MM.1S (cell line): Measurements from ENCODE around the gene TPRN.
A peak's percentile ranks its signal among the peaks of the same experiment; 100 is the strongest.

Source experiments
- DNase-seq: peaks from one replicate; pipeline ENCODE4 v3.0.0-alpha.2; 2015
- H2AFZ ChIP-seq: fragments of 300-600 bp; sonication (generic); 2 replicates; pipeline ENCODE4 v1.6.0; 2016; ENCODE audit warnings: antibody characterized with exemption, low read length
- H3F3A ChIP-seq: fragments of 300-600 bp; sonication (generic); 2 replicates; pipeline ENCODE4 v1.6.1; 2016; ENCODE audit warnings: mild to moderate bottlenecking, antibody characterized with exemption, low read length, moderate library complexity, mixed read lengths; ENCODE audit not compliant: insufficient read depth
- H3K27ac ChIP-seq: fragments of 300-600 bp; sonication (generic); 2 replicates; pipeline ENCODE4 v1.5.1; 2016; ENCODE audit warnings: mild to moderate bottlenecking, low read length
- H3K27me3 ChIP-seq: fragments of 300-600 bp; sonication (generic); replicated peaks from 2 replicates; pipeline ENCODE4 v1.6.0; 2016; ENCODE audit warnings: low read length; ENCODE audit not compliant: insufficient read depth
- H3K36me3 ChIP-seq: fragments of 300-600 bp; sonication (generic); replicated peaks from 2 replicates; pipeline ENCODE4 v1.6.1; 2016; ENCODE audit warnings: mild to moderate bottlenecking, low read length, mixed read lengths; ENCODE audit not compliant: insufficient read depth
- H3K4me1 ChIP-seq: fragments of 300-600 bp; sonication (generic); 2 replicates; pipeline ENCODE4 v1.6.1; 2016; ENCODE audit warnings: low read length, mixed read lengths
- H3K4me2 ChIP-seq: fragments of 300-600 bp; sonication (generic); 2 replicates; pipeline ENCODE4 v1.6.0; 2016; ENCODE audit warnings: low read depth, low read length
- H3K4me3 ChIP-seq: fragments of 300-600 bp; sonication (generic); 2 replicates; pipeline ENCODE4 v1.5.1; 2016; ENCODE audit warnings: low read length, mixed read lengths
- H3K79me2 ChIP-seq: fragments of 300-600 bp; sonication (generic); 2 replicates; pipeline ENCODE4 v1.6.1; 2016; ENCODE audit warnings: mixed run types, low read length, mixed read lengths
- H3K9ac ChIP-seq: fragments of 300-600 bp; sonication (generic); 2 replicates; pipeline ENCODE4 v1.6.1; 2016; ENCODE audit warnings: low read length, mixed read lengths
- H3K9me2 ChIP-seq: fragments of 300-600 bp; sonication (generic); replicated peaks from 2 replicates; pipeline ENCODE4 v1.6.1; 2016; ENCODE audit warnings: mild to moderate bottlenecking, low read length, mixed read lengths; ENCODE audit not compliant: insufficient read depth
- H3K9me3 ChIP-seq: fragments of 300-600 bp; sonication (generic); replicated peaks from 2 replicates; pipeline ENCODE4 v1.6.1; 2016; ENCODE audit warnings: mild to moderate bottlenecking, low read length, mixed read lengths; ENCODE audit not compliant: insufficient read depth
- H4K20me1 ChIP-seq: fragments of 300-600 bp; sonication (generic); 2 replicates; pipeline ENCODE4 v1.6.1; 2016; ENCODE audit warnings: mild to moderate bottlenecking, low read length, moderate library complexity, mixed read lengths; ENCODE audit not compliant: insufficient read depth
- EZH2 ChIP-seq: fragments of 300-600 bp; sonication (generic); optimal IDR thresholded peaks from 2 replicates; pipeline ENCODE3; 2017; ENCODE audit warnings: low read depth, mild to moderate bottlenecking, antibody characterized with exemption, low read length, mixed read lengths
- EZH2phosphoT487 ChIP-seq: fragments of 300-600 bp; sonication (generic); IDR thresholded peaks from 2 replicates; pipeline ENCODE4 v1.6.1; 2018; ENCODE audit warnings: antibody characterized with exemption, low read length
- TF ChIP-seq, protein P1 (sequence below): fragments of 300-600 bp; sonication (generic); IDR thresholded peaks from 2 replicates; pipeline ENCODE4 v1.5.1; 2016; ENCODE audit warnings: antibody characterized with exemption, low read length, mixed read lengths

TPRN gene

GRCh38 chr9:137236936-137237421 is 36.4 kb upstream of the TPRN start:
- no peaks in the 10 kb centered on the region for H3K9me3 ChIP-seq
- no peak overlapping the region; the same call in 1 of the 2 replicates for H3K9ac ChIP-seq
- no peaks in the 10 kb centered on the region for H3K9me2 ChIP-seq
- peaks cover 2% of the 10 kb centered on the region for H4K20me1 ChIP-seq
- no peaks in the 10 kb centered on the region; the same call in 1 of the 2 replicates for H3K36me3 ChIP-seq
- H3K79me2 ChIP-seq, result peaks cover 18% of the 10 kb centered on the region
- DNase-seq, result no peak
- no peak for TF ChIP-seq EZH2phosphoT487
- TF ChIP-seq, protein P1, sequence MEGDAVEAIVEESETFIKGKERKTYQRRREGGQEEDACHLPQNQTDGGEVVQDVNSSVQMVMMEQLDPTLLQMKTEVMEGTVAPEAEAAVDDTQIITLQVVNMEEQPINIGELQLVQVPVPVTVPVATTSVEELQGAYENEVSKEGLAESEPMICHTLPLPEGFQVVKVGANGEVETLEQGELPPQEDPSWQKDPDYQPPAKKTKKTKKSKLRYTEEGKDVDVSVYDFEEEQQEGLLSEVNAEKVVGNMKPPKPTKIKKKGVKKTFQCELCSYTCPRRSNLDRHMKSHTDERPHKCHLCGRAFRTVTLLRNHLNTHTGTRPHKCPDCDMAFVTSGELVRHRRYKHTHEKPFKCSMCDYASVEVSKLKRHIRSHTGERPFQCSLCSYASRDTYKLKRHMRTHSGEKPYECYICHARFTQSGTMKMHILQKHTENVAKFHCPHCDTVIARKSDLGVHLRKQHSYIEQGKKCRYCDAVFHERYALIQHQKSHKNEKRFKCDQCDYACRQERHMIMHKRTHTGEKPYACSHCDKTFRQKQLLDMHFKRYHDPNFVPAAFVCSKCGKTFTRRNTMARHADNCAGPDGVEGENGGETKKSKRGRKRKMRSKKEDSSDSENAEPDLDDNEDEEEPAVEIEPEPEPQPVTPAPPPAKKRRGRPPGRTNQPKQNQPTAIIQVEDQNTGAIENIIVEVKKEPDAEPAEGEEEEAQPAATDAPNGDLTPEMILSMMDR, result no peak
- no peak for TF ChIP-seq EZH2
- peaks cover 37% of the 10 kb centered on the region for H3K27me3 ChIP-seq
- no peak overlapping the region for H3K27ac ChIP-seq
- H3K4me2 ChIP-seq, result peak overlapping the region; percentile 68
- H3K4me3 ChIP-seq, result no peak overlapping the region; the same call in 1 of the 2 replicates
- H2AFZ ChIP-seq, result no peak overlapping the region
- H3F3A ChIP-seq, result peaks cover 9% of the 10 kb centered on the region; the same call in 1 of the 2 replicates
- H3K4me1 ChIP-seq, result peaks cover 9% of the 10 kb centered on the region; the same call in 1 of the 2 replicates

DNA sequence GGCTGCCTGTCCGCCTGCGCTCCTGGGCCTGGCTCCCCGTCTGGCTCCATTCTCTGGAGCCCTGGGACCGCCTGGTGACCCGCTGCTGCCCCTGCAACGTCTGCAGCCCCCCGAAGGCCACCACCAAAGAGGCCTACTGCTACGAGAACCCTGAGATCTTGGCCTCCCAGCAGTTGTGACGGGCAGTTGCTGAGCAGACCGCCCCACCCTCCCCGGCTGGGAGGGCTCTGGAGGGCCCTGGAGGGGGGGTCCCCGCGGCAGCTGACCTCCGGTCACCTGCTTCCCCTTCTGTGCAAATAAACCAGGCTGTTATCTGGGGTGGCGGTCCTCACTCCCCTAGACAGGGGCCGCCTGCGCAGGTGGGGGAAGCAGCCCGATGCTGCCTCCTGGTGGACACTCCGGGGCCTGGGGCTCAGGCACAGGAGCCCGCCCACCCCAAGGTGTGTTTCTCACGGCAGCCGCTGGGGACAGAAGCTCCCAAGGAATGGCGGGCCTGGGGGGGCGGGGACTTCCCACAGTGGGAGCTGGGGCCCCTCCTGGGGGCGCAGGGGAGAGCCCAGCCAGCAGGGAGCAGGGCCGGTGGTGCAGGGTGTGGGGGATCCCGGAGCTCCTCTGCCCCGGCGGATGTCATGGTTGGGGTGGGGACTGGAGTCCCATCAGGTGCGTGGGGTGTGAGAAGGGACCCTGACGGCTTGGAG is 35.8 kb upstream of the TPRN start:
- Histone ChIP-seq H3K36me3 (no peaks in the 10 kb centered on the region), H3F3A (peaks cover 9% of the 10 kb centered on the region; the same call in 1 of the 2 replicates), H3K27me3 (peaks cover 43% of the 10 kb centered on the region), H3K4me3 (no peak overlapping the region; the same call in 1 of the 2 replicates), H3K9me3 (no peaks in the 10 kb centered on the region), H3K4me2 (peak overlapping the region; percentile 68), H3K27ac (no peak overlapping the region), H3K79me2 (peaks cover 14% of the 10 kb centered on the region), H2AFZ (no peak overlapping the region), H4K20me1 (no peaks in the 10 kb centered on the region), H3K4me1 (peaks cover 9% of the 10 kb centered on the region; the same call in 1 of the 2 replicates), H3K9ac (no peak overlapping the region; the same call in 1 of the 2 replicates), H3K9me2 (no peaks in the 10 kb centered on the region)
- peak; percentile 83 for DNase-seq
- TF ChIP-seq, protein P1, result peak; percentile 98
- no peak for TF ChIP-seq EZH2phosphoT487

DNA sequence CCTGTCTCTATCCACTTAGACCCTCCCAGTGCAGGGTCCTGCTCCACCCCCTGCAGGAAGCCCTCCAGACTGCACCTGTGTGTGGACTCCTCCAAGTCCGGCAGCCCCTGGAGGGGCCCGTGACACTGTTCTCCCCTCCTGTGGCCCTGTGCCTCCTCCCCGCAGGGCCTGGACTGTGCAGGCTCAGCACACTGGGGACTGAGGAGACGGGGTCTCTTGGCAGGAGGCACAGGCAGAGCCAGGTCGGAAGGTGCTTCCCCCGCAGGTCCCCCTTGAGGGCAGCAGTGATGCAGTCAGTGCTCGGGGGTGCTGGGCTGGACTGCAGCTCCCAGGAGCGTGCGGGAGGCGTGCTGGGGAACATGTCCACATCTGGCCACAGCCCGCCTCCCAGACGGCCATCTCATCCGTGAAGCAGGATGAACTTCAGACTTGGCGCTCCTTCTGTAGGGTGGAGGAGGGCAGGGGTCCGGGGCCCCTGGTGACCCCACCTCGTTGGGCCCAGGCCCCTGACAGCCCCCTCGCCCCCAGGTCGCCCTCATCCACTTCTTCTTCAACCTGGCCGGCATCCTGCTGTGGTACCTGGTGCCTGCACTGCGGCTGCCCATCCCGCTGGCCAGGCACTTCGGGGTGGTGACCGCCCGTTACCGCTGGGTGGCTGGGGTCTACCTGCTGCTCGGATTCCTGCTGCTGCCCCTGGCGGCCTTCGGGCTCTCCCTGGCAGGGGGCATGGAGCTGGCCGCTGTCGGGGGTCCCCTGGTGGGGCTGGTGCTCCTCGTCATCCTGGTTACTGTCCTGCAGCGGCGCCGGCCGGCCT is 35.1 kb upstream of the TPRN start:
- Histone ChIP-seq H3F3A (peaks cover 9% of the 10 kb centered on the region; the same call in 1 of the 2 replicates), H3K27me3 (peaks cover 51% of the 10 kb centered on the region), H2AFZ (no peak overlapping the region), H3K9ac (no peak overlapping the region; the same call in 1 of the 2 replicates), H3K4me3 (no peak overlapping the region), H3K27ac (no peak overlapping the region), H3K4me2 (peak overlapping the region; percentile 68), H3K36me3 (no peaks in the 10 kb centered on the region), H3K9me2 (no peaks in the 10 kb centered on the region), H3K79me2 (peaks cover 14% of the 10 kb centered on the region), H3K9me3 (no peaks in the 10 kb centered on the region), H4K20me1 (no peaks in the 10 kb centered on the region), H3K4me1 (peaks cover 9% of the 10 kb centered on the region; the same call in 1 of the 2 replicates)
- TF ChIP-seq, protein P1, result no peak
- TF ChIP-seq EZH2 (no peak), EZH2phosphoT487 (no peak)
- no peak for DNase-seq
